ENCODE measurements around the gene VSIG8.

The VSIG8 gene

DNA sequence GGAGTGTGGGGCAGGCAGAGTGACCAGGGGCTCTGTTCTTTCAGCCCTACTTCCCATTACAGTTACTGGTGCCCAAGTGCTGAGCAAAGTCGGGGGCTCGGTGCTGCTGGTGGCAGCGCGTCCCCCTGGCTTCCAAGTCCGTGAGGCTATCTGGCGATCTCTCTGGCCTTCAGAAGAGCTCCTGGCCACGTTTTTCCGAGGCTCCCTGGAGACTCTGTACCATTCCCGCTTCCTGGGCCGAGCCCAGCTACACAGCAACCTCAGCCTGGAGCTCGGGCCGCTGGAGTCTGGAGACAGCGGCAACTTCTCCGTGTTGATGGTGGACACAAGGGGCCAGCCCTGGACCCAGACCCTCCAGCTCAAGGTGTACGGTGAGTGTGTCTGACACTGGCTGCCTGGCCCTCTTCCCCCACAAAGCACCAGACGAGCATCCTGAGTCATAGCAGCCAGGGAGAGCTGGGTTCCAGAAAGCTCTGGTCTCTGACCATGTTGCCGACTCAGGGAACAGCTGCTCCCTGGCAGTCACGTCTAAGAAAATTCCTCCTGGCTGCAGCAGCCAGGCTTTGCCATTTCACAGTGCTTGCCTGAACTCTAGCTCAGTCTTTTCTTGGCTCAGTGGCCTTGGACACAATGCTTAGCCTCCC is 32.5 kb downstream of the VSIG8 start:
- DNase-seq (ENCODE audit: low read depth): no peak

DNA sequence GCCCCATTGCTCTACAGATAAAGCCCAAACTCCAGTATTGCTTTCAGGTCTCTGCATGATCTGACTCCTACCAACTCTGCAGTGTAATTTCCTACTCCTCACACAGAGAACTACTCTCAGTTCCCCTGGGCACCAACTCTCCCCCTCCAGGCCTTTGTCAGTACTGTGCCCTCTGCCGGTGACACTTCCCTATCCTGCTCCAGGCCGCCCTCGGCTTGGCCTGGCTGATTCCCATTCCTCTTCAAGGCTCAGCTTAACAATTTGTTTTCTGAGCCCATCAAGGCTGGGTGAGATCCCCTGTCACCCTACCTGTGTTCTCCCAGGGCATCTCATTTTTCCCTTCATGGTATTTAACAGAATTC is 33.2 kb downstream of the VSIG8 start:
- no peak for DNase-seq (ENCODE audit: low read depth)

DNA sequence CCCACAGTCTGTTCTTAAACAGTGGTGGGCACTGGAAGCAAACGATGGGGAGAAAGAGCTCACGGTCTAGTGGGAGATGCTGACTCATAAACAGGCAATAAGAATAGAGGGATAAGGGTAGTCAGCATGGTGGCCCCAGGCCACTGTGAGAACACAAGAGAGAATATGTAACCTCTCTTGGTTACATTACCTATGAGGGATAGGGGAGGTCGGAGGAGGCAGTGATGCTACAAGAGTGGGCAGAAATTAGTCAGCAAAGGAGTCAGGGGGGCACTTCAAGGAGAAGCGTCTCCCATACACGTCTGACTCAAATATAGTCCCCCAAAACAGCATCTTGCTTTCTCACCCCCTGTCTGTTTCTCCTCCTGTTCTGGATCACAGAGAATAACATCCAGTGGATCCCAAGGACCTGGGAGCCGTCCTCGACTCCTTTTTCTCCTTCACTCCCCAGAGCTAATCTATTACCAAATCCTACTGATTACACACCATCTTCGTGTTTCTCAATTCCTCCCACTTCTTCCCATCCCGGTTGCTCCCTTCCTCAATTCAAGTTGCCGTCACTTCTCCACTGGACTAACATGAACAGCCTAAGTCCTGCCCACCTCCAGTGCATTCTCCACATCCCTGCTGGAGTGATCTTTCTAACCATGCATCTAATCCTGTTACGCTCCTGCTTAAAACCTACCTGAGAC is 33.7 kb downstream of the VSIG8 start:
- no peak for DNase-seq (ENCODE audit: low read depth)

DNA sequence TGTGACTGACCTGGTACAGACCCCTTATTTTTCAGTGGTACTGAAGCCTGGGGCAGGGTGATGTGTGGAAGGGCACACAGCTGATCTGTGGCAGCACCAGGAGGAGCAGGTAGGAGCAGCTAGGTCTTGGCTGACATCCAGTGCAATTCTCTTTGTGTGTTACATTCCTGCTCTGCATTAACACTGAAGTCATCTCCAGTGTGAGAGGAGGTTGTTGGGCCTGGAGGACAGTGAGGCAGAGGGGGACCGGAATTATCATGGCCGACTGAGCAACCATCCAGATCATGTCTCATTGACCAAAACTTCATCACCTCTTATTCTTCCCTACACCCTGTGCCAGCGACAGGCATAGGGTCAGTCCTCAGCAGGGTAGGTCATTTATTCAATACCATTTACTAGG is 34.3 kb downstream of the VSIG8 start:
- DNase-seq (ENCODE audit: low read depth): no peak

DNA sequence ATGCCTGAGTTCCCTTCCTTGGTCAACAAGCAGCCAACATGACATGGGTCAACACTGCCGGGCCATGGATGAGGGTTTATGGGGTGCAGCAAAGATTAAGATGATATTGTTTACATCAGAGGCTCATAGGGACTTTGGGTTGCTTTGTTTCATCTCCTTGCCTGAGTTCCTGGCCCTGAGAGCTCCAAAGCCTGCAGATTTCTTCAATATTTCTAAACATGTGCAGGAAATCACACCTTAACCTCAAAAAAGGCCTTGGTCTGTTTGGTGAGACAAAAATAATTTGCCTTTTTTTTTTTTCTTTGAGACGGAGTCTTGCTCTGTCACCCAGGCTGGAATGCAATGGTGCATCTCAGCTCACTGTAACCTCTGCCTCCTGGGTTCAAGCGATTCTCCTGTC is 34.9 kb downstream of the VSIG8 start:
- no peak for DNase-seq (ENCODE audit: low read depth)

DNA sequence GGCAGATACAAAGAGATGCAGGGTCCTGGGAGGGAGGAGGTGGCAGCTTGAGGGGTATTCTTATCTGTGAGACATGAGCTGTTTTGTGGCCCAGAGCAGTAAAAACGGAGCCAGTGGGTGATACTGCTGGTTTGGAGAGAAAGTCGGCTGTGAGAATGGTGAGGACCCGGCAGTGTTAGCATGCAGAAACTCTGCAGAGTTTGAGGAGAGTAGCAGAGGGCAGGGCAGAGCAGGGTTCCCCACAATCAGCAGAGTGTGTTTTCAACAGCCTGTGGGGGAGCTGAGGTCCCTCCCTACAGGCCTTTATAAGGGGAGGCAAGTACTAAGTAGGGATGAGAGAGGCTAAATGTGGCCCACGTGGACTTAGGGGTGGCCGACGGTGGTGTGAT is 35.4 kb downstream of the VSIG8 start:
- no peak for DNase-seq (ENCODE audit: low read depth)

DNA sequence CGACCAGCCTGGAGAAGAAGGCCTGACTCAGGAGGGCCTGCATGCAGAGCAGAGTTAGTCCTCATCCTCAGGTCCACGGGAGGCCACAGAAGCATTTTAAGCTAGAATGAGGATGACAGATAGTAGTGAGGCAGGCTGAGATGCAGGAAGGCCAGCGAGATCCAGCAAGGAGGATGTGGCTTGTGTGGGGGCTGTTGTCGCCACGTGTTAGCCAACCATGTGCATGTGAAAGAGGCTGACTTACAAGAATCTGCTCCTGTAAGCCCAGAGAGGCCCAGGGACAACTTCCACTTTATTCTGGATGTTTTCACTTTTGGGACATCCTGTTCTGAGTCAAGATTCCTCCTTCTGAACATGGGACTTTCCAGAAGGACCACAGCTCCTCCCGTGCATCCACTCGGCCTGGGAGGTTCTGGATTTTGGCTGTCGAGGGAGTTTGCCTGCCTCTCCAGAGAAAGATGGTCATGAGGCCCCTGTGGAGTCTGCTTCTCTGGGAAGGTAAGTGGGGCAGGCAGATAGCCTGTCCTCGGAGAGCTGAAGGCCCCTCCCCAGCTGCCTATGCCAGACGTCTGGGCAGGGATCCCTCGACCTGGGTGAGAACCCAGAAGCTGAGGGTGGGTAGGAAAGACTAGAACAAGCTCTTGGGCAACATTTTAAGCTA is 35.9 kb downstream of the VSIG8 start, which contains the start of gene SLAMF8:
SLAMF8 (plus strand) TSS at position 433 of the 661 bp plus-strand sequence; CDS start at position 459, 26 bp downstream.
- DNase-seq (ENCODE audit: low read depth): no peak

DNA sequence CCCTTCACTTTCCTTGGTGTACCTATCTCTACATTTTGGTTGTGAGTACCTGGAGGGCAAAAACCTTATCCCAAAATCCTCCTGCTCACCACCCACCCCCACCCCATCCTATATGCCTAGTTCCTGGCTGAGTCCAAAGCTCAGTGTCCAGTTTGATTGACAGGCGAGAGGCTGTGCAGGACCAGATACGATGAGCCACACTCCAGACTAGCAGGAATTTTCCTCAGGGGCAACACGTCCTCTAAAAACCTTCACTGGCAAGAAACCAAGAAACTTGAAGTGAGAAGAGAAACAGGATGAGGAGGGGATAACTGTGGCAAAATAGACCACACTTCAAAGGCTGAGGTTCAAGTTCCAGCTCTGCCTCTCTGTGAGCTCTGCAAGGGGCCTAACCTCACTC is 36.9 kb downstream of the VSIG8 start:
- DNase-seq (ENCODE audit: low read depth): no peak

DNA sequence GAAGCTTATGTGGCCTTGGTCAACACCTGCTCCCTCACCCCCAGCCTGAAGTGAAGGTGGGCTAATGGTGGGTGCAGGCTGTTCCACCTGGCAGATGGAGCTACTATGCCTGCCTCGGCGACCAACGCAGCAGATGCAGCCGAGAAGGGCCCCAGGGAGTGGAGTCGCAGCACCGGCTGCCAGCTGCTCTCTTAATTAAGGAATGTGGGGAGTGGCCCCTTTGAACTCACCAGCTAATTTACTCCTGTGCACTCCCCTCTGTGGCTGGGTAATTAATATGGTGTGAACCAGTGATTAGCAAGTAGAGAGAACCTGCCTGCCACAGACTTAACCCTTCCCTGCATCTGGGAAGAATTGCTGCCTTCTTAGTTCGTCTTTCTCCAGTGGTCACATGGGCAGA is 39.1 kb downstream of the VSIG8 start:
- no peak for DNase-seq (ENCODE audit: low read depth)

DNA sequence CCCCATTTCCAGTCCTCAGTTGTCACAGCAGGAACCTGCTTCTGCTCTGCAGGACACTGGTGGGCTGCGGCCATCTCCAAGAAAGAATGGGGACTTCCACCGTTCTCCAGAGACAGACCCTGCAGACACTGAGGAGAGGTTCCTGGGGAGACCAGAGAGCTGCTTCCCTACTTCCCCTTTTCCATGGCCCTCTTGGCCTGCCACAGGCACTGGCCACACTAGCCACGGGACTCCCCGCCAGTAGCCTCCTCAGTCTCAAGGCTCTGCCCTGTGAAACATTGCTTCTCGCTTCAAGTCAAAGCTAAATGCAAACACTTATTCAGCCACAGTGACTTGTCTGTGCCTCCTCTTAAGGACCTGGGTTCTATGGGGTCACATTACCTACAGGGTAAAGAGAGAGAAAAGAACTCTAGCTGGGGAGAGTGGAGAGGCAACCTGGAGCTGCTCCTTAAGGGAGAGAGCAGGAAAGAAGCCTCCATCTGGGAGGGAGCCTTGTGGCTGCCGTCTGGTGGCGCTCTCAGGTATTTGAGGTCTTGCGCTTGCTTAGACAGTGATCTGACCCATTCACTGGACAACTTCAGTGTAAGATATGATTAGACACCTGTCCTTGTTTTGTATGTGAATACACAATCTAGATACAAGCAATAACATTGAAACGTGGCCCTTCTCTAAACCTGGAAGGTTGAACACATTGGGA is 41.1 kb downstream of the VSIG8 start:
- DNase-seq (ENCODE audit: low read depth): no peak

DNA sequence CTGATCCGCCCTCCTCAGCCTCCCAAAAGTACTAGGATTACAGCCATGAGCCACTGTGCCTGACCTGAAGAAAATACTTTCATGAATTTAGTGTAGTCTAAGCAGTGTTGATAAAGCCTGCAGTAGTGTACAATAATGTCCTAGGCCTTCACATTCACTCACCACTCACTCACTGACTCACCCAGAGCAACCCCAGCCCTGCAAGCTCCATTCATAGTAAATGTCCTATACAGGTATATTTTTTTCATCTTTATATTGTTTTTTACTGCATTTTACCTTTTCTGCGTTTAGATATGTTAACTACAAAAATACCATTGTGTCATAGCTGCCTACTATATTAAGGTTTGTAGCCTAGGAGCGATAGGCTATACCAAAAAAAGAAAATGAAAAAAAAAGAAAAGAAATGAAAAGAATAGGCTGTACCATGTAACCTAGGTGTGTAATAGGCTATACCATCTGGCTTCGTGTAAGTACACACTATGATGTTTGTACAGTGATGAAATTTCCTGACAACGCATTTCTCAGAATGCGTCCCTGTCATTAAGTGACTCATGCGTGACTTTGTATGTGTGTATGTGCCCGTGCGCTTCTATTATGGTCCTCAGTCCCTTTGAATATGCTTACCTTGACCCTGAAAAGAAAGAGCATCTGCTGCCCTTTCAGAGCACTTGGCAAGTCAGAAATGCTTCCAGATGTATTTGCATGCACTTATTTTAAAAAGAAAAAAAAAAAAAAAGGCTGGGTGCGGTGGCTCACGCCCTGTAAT is 45.0 kb downstream of the VSIG8 start:
- DNase-seq (ENCODE audit: low read depth): no peak

DNA sequence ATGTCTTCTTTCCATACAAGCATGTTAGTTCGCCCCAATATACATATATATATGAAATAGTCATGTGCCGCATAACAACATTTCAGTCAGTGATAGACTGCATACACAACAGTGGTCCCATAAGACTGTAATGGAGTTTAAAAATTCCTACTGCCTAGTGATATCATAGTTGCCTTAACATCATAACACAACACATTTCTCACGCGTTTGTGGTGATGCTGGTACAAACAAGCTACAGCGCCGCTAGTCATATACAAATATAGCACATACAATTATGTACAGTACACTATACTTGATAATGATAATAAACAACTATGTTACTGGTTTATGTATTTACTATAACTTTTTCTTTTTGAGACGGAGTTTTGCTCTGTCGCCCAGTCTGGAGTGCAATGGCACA is 46.5 kb downstream of the VSIG8 start:
- no peak for DNase-seq (ENCODE audit: low read depth)

DNA sequence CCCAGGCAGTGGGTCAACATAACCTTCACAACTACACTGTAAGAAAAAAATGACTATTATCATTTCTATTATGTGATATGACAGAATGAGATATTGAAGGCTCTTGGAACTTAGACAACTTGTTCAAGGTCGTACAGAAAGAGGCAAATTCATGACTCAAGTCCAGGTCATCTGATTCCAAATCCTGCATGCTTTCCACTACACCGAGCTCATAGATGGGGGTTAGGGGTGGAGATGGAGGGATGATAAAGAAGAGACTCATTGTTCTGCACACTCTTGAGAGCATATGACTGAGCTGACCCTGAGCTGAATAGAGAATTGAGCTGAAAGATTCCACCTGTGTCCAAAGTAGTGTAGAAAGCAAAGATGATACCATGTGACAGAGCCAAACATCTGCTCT is 57.5 kb downstream of the VSIG8 start:
- no peak for DNase-seq (ENCODE audit: low read depth)
